Mesenchymal stem cell (in vitro differentiated cells and primary cell): Measurements from ENCODE around the gene FASTKD2.
"Not testable (repeated sequence)": the region's sequence is repeated elsewhere in the genome, so short reads cannot be mapped to it uniquely, and the experiment has no call there.

Source experiments
- DNase-seq: peaks from one replicate; pipeline ENCODE4 v3.0.0-alpha.2; 2013
- H2AFZ ChIP-seq: one replicate; pipeline ENCODE4 v1.6.1; 2013; ENCODE audit warnings: low read depth, mild to moderate bottlenecking, control low read depth, inconsistent platforms, low read length, moderate library complexity
- H2AK5ac ChIP-seq: 2 replicates; pipeline ENCODE4 v1.6.1; 2013; ENCODE audit warnings: low read length, moderate library complexity, mild to moderate bottlenecking, inconsistent platforms; ENCODE audit not compliant: severe bottlenecking
- H2BK120ac ChIP-seq: one replicate; pipeline ENCODE4 v1.6.1; 2013; ENCODE audit warnings: low read depth, mild to moderate bottlenecking, inconsistent platforms, low read length, moderate library complexity
- H2BK12ac ChIP-seq, 2 experiments: one replicate each; pipeline ENCODE4 v1.6.1; 2013; ENCODE audit warnings: inconsistent platforms in 2 of 2, low read length in 2 of 2, mild to moderate bottlenecking in 2 of 2, moderate library complexity in 2 of 2, control low read depth in 1 of 2
- H2BK15ac ChIP-seq: one replicate; pipeline ENCODE4 v1.6.1; 2013; ENCODE audit warnings: mild to moderate bottlenecking, low read depth, inconsistent platforms; ENCODE audit not compliant: poor library complexity, severe bottlenecking
- H2BK5ac ChIP-seq: 2 replicates; pipeline ENCODE4 v1.6.1; 2013; ENCODE audit warnings: low read depth, mild to moderate bottlenecking, low read length, control low read depth, inconsistent platforms; ENCODE audit not compliant: poor library complexity, severe bottlenecking
- H3K14ac ChIP-seq, 2 experiments: one replicate each; pipeline ENCODE4 v1.6.1; 2013; ENCODE audit warnings: inconsistent platforms in 2 of 2, low read length in 2 of 2, control low read depth in 1 of 2, mild to moderate bottlenecking in 1 of 2, moderate library complexity in 1 of 2
- H3K18ac ChIP-seq, 2 experiments: one replicate each; pipeline ENCODE4 v1.6.1; 2013; ENCODE audit warnings: inconsistent platforms in 2 of 2, low read length in 2 of 2, control low read depth in 1 of 2, low read depth in 1 of 2, mild to moderate bottlenecking in 1 of 2
- H3K23ac ChIP-seq, 2 experiments: one replicate each; pipeline ENCODE4 v1.6.1; 2013; ENCODE audit warnings: inconsistent platforms in 2 of 2, low read length in 2 of 2, mild to moderate bottlenecking in 2 of 2, moderate library complexity in 2 of 2, control low read depth in 1 of 2
- H3K27ac ChIP-seq: 2 replicates; pipeline ENCODE4 v1.5.1; 2013; ENCODE audit warnings: mild to moderate bottlenecking, moderate library complexity, low read length, control low read depth, inconsistent platforms; ENCODE audit not compliant: poor library complexity, severe bottlenecking
- H3K27me3 ChIP-seq, 2 experiments: 2 replicates each; pipeline versions ENCODE4 v1.6.1 to v1.7.0; 2013; ENCODE audit warnings: low read length in 2 of 2, mild to moderate bottlenecking in 2 of 2, moderate library complexity in 2 of 2, control low read depth in 1 of 2, inconsistent platforms in 1 of 2; ENCODE audit not compliant: control insufficient read depth in 1 of 2, insufficient read depth in 1 of 2
- H3K36me3 ChIP-seq, 2 experiments: 2 replicates each; pipeline versions ENCODE4 v1.6.1 to v1.7.0; 2013; ENCODE audit warnings: low read length in 2 of 2, control low read depth in 1 of 2, inconsistent platforms in 1 of 2, low read depth in 1 of 2, mild to moderate bottlenecking in 1 of 2; ENCODE audit not compliant: insufficient read depth in 2 of 2, control insufficient read depth in 1 of 2
- H3K4ac ChIP-seq, 2 experiments: one replicate each; pipeline ENCODE4 v1.6.1; 2013; ENCODE audit warnings: inconsistent platforms in 2 of 2, low read length in 2 of 2, mild to moderate bottlenecking in 2 of 2, moderate library complexity in 2 of 2, control low read depth in 1 of 2, low read depth in 1 of 2
- H3K4me1 ChIP-seq: 2 replicates; pipeline ENCODE4 v1.6.1; 2013; ENCODE audit warnings: low read depth, low read length, control low read depth; ENCODE audit not compliant: control insufficient read depth, insufficient read depth
- H3K4me2 ChIP-seq: 2 replicates; pipeline ENCODE4 v1.6.1; 2013; ENCODE audit warnings: low read length, mild to moderate bottlenecking, inconsistent platforms; ENCODE audit not compliant: poor library complexity, severe bottlenecking
- H3K4me3 ChIP-seq, 2 experiments: 2 replicates each; pipeline versions ENCODE4 v1.5.1 to v1.7.0; 2013; ENCODE audit warnings: low read length in 2 of 2, mild to moderate bottlenecking in 2 of 2, control low read depth in 1 of 2, low read depth in 1 of 2; ENCODE audit not compliant: insufficient read depth in 1 of 2
- H3K79me1 ChIP-seq: replicated peaks from 2 replicates; pipeline ENCODE4 v1.6.1; 2013; ENCODE audit warnings: mild to moderate bottlenecking, control low read depth, low read length, inconsistent platforms; ENCODE audit not compliant: poor library complexity, severe bottlenecking
- H3K9ac ChIP-seq: 2 replicates; pipeline ENCODE4 v1.7.0; 2013; ENCODE audit warnings: mild to moderate bottlenecking, low read length, moderate library complexity
- H3K9me3 ChIP-seq: 2 replicates; pipeline ENCODE4 v1.7.0; 2013; ENCODE audit warnings: mild to moderate bottlenecking, low read length; ENCODE audit not compliant: control insufficient read depth
- H4K8ac ChIP-seq: one replicate; pipeline ENCODE4 v1.6.1; 2013; ENCODE audit warnings: inconsistent platforms, mild to moderate bottlenecking, low read length, moderate library complexity
- H4K91ac ChIP-seq: one replicate; pipeline ENCODE4 v1.6.1; 2013; ENCODE audit warnings: mild to moderate bottlenecking, low read length, inconsistent platforms
- WGBS: methylation state at CpG from one replicate; pipeline ENCODE4 v1.1.7; 2013; ENCODE audit warnings: mixed read lengths; 5-methylcytosine and 5-hydroxymethylcytosine counted together

The FASTKD2 gene

GRCh38 chr2:206804326-206804725 lies 38.9 kb downstream of the FASTKD2 start:
- Histone ChIP-seq H3K9me3 (no peaks in the 10 kb centered on the region), H2AK5ac (no peak overlapping the region), H3K9ac (peak overlapping the region; percentile 57), H3K4me2 (no peak overlapping the region), H4K8ac (no peak overlapping the region), H3K36me3 (no peaks in the 10 kb centered on the region), H2BK5ac (no peak overlapping the region), H2BK12ac (no peak overlapping the region), H3K23ac (no peak overlapping the region), H3K79me1 (no peaks in the 10 kb centered on the region), H3K4me1 (peaks cover 1% of the 10 kb centered on the region), H2BK15ac (no peak overlapping the region), H3K4me3 (no peak overlapping the region), H3K27me3 (no peaks in the 10 kb centered on the region), H3K27ac (no peak overlapping the region), H3K18ac (no peak overlapping the region), H3K14ac (no peak overlapping the region), H2BK120ac (no peak overlapping the region), H3K4ac (no peak overlapping the region), H2AFZ (no peak overlapping the region), H4K91ac (no peak overlapping the region)
- 100% methylated on average over 3 of the region's 5 CpGs for whole genome bisulfite sequencing
- DNase-seq: peak; percentile 18

GRCh38 chr2:206805887-206806607 lies 40.6 kb downstream of the FASTKD2 start:
- Histone ChIP-seq H2BK12ac (no peak overlapping the region), H3K18ac (no peak overlapping the region), H3K23ac (no peak overlapping the region), H3K14ac (no peak overlapping the region), H4K8ac (no peak overlapping the region), H3K4ac (no peak overlapping the region), H3K4me3 (no peak overlapping the region), H2BK120ac (no peak overlapping the region), H3K9me3 (no peaks in the 10 kb centered on the region), H3K27ac (no peak overlapping the region), H3K9ac (peak overlapping the region; percentile 4), H3K4me1 (peaks cover 1% of the 10 kb centered on the region), H2AK5ac (no peak overlapping the region), H3K27me3 (no peaks in the 10 kb centered on the region), H2AFZ (no peak overlapping the region), H3K36me3 (no peaks in the 10 kb centered on the region), H2BK15ac (no peak overlapping the region), H4K91ac (no peak overlapping the region), H3K4me2 (no peak overlapping the region), H3K79me1 (no peaks in the 10 kb centered on the region), H2BK5ac (no peak overlapping the region)
- 84% methylated on average over 6 of the region's 6 CpGs for WGBS
- DNase-seq: no peak

- not testable (repeated sequence) for H3K23ac ChIP-seq, H3K9me3 ChIP-seq, H3K4me3 ChIP-seq, H2BK120ac ChIP-seq, H2BK12ac ChIP-seq, H4K91ac ChIP-seq, H2AK5ac ChIP-seq, H3K9ac ChIP-seq, H2BK5ac ChIP-seq, H2AFZ ChIP-seq, H3K79me1 ChIP-seq, H4K8ac ChIP-seq, DNase-seq, H3K27ac ChIP-seq, H3K14ac ChIP-seq, H3K36me3 ChIP-seq, H3K4me2 ChIP-seq, H3K18ac ChIP-seq, H3K4me1 ChIP-seq, H2BK15ac ChIP-seq, H3K27me3 ChIP-seq, H3K4ac ChIP-seq
- WGBS: 0% methylated on average over 1 of the region's 3 CpGs
These were observed 42.2 kb downstream of the FASTKD2 start for GRCh38 chr2:206807624-206808023.

- not testable (repeated sequence) for H2BK5ac ChIP-seq, DNase-seq, H3K27ac ChIP-seq, H3K4me3 ChIP-seq, H3K4me1 ChIP-seq, H2BK12ac ChIP-seq, H3K18ac ChIP-seq, H3K14ac ChIP-seq, H3K27me3 ChIP-seq, H2AK5ac ChIP-seq, H3K36me3 ChIP-seq, H3K4ac ChIP-seq, H2AFZ ChIP-seq, H3K4me2 ChIP-seq, H2BK15ac ChIP-seq, H4K8ac ChIP-seq, H3K9me3 ChIP-seq, H3K23ac ChIP-seq, H4K91ac ChIP-seq, H2BK120ac ChIP-seq, H3K79me1 ChIP-seq, H3K9ac ChIP-seq
- 83% methylated on average over 5 of the region's 5 CpGs for WGBS
These were observed 47.1 kb downstream of the FASTKD2 start for GRCh38 chr2:206812471-206812870.
